ENCODE results near the gene TPGS2. TPM values are rescaled to one million over a fixed set of nuclear protein-coding genes. Genes with fewer than 3 reads are reported as not detected.
"Not testable (repeated sequence)": the region's sequence is repeated elsewhere in the genome, so short reads cannot be mapped to it uniquely, and the experiment has no call there.

The TPGS2 gene
- total RNA-seq: 10 to 100 TPM; 58.8 to 62.6 TPM

- ATAC-seq (replicated peaks in 1 of 2): peak; percentile 89 to 91
- Mint-ChIP-seq H3K9me3 (no peaks in the 10 kb centered on the region), H3K36me3 (ENCODE audit: insufficient read depth in 2 of 2) (peaks cover 3 to 9% of the 10 kb centered on the region in 2 donors), H3K27me3 (ENCODE audit: low read depth) (no peaks in the 10 kb centered on the region), H3K27ac (peak within 1 kb of the TSS; percentile 91), H3K4me3 (peak within 1 kb of the TSS; percentile 83 to 95), H3K4me1 (ENCODE audit: low read depth) (peaks cover 44% of the 10 kb centered on the region)
- peak; percentile 90 to 91 for DNase-seq
Measured at GRCh38 chr18:36828630-36829361, at the start of gene TPGS2, which contains the start of gene KIAA1328. TPGS2 (minus strand) TSS chr18:36829002; CDS start chr18:36828767, 235 bp downstream. KIAA1328 (plus strand) TSS chr18:36829127; CDS start chr18:36829139, 12 bp downstream.

- peaks cover 19 to 21% of the 10 kb centered on the region in 2 donors for H3K36me3 Mint-ChIP-seq (ENCODE audit: insufficient read depth in 2 of 2)
- not testable (repeated sequence) for H3K4me3 Mint-ChIP-seq; H3K27ac Mint-ChIP-seq; H3K9me3 Mint-ChIP-seq; DNase-seq; ATAC-seq (replicated peaks in 1 of 2); H3K27me3 Mint-ChIP-seq (ENCODE audit: low read depth); H3K4me1 Mint-ChIP-seq (ENCODE audit: low read depth)
Measured at GRCh38 chr18:36873826-36874225, 45.0 kb upstream of the TPGS2 start.

- H3K9me3 Mint-ChIP-seq: peaks cover 6% of the 10 kb centered on the region in 2 donors
- ATAC-seq (replicated peaks in 1 of 2) (no peak), DNase-seq (no peak)
- no peak overlapping the region for H3K4me3 Mint-ChIP-seq
- H3K27me3 Mint-ChIP-seq (ENCODE audit: low read depth): no peaks in the 10 kb centered on the region
- H3K27ac Mint-ChIP-seq: no peak overlapping the region
- H3K4me1 Mint-ChIP-seq (ENCODE audit: low read depth): no peaks in the 10 kb centered on the region
- H3K36me3 Mint-ChIP-seq (ENCODE audit: insufficient read depth in 2 of 2): peaks cover 17 to 21% of the 10 kb centered on the region in 2 donors
Measured at GRCh38 chr18:36872329-36872728, 43.5 kb upstream of the TPGS2 start.

GRCh38 chr18:36871801-36872200 lies 43.0 kb upstream of the TPGS2 start:
- H3K27me3 Mint-ChIP-seq (ENCODE audit: low read depth): no peaks in the 10 kb centered on the region
- H3K9me3 Mint-ChIP-seq: peaks cover 3 to 6% of the 10 kb centered on the region in 2 donors
- no peak overlapping the region for H3K4me3 Mint-ChIP-seq
- H3K4me1 Mint-ChIP-seq (ENCODE audit: low read depth): no peaks in the 10 kb centered on the region
- DNase-seq (no peak), ATAC-seq (replicated peaks in 1 of 2) (no peak)
- H3K36me3 Mint-ChIP-seq (ENCODE audit: insufficient read depth in 2 of 2): peaks cover 17 to 19% of the 10 kb centered on the region in 2 donors
- H3K27ac Mint-ChIP-seq: no peak overlapping the region

- ATAC-seq (replicated peaks in 1 of 2) (no peak), DNase-seq (no peak)
- Mint-ChIP-seq H3K4me1 (ENCODE audit: low read depth) (no peaks in the 10 kb centered on the region), H3K27ac (no peak overlapping the region), H3K9me3 (no peaks in the 10 kb centered on the region), H3K27me3 (ENCODE audit: low read depth) (no peaks in the 10 kb centered on the region), H3K36me3 (ENCODE audit: insufficient read depth in 2 of 2) (peaks cover 2% of the 10 kb centered on the region in 2 donors), H3K4me3 (no peak overlapping the region)
Measured at GRCh38 chr18:36867056-36867455, 38.3 kb upstream of the TPGS2 start.

GRCh38 chr18:36862182-36862581 lies 33.4 kb upstream of the TPGS2 start:
- no peak for DNase-seq
- ATAC-seq (replicated peaks in 1 of 2): no peak
- Mint-ChIP-seq H3K9me3 (no peaks in the 10 kb centered on the region), H3K4me1 (ENCODE audit: low read depth) (no peaks in the 10 kb centered on the region), H3K27ac (no peak overlapping the region), H3K36me3 (ENCODE audit: insufficient read depth in 2 of 2) (peaks cover 0 to 2% of the 10 kb centered on the region in 2 donors), H3K27me3 (ENCODE audit: low read depth) (no peaks in the 10 kb centered on the region), H3K4me3 (no peak overlapping the region)

GRCh38 chr18:36856815-36857214 lies 28.0 kb upstream of the TPGS2 start:
- Mint-ChIP-seq H3K4me1 (ENCODE audit: low read depth) (no peaks in the 10 kb centered on the region), H3K36me3 (ENCODE audit: insufficient read depth in 2 of 2) (peaks cover 13 to 15% of the 10 kb centered on the region in 2 donors), H3K4me3 (no peak overlapping the region), H3K27me3 (ENCODE audit: low read depth) (no peaks in the 10 kb centered on the region), H3K27ac (no peak overlapping the region), H3K9me3 (peaks cover 0 to 5% of the 10 kb centered on the region in 2 donors)
- DNase-seq: no peak
- no peak for ATAC-seq (replicated peaks in 1 of 2)

GRCh38 chr18:36851202-36851590 lies 22.4 kb upstream of the TPGS2 start:
- ATAC-seq (replicated peaks in 1 of 2) (no peak), DNase-seq (no peak)
- Mint-ChIP-seq H3K36me3 (ENCODE audit: insufficient read depth in 2 of 2) (peaks cover 11 to 20% of the 10 kb centered on the region in 2 donors), H3K4me1 (ENCODE audit: low read depth) (no peaks in the 10 kb centered on the region), H3K27me3 (ENCODE audit: low read depth) (no peaks in the 10 kb centered on the region), H3K27ac (peak overlapping the region; percentile 24), H3K9me3 (peaks cover 0 to 8% of the 10 kb centered on the region in 2 donors), H3K4me3 (no peak overlapping the region)

GRCh38 chr18:36850527-36851201 lies 21.9 kb upstream of the TPGS2 start:
- Mint-ChIP-seq H3K27me3 (ENCODE audit: low read depth) (no peaks in the 10 kb centered on the region), H3K9me3 (peaks cover 0 to 8% of the 10 kb centered on the region in 2 donors), H3K4me1 (ENCODE audit: low read depth) (no peaks in the 10 kb centered on the region), H3K36me3 (ENCODE audit: insufficient read depth in 2 of 2) (peaks cover 8 to 20% of the 10 kb centered on the region in 2 donors), H3K4me3 (no peak overlapping the region), H3K27ac (peak overlapping the region; percentile 24)
- DNase-seq (peak in 1 of 2 donors; percentile 14), ATAC-seq (replicated peaks in 1 of 2) (peak; percentile 96 to 100)

- no peak for ATAC-seq (replicated peaks in 1 of 2)
- H3K4me3 Mint-ChIP-seq: no peak overlapping the region
- H3K4me1 Mint-ChIP-seq (ENCODE audit: low read depth): no peaks in the 10 kb centered on the region
- peaks cover 0 to 8% of the 10 kb centered on the region in 2 donors for H3K9me3 Mint-ChIP-seq
- no peak for DNase-seq
- no peaks in the 10 kb centered on the region for H3K27me3 Mint-ChIP-seq (ENCODE audit: low read depth)
- H3K27ac Mint-ChIP-seq: no peak overlapping the region
- peaks cover 7 to 20% of the 10 kb centered on the region in 2 donors for H3K36me3 Mint-ChIP-seq (ENCODE audit: insufficient read depth in 2 of 2)
Measured at GRCh38 chr18:36849288-36850006, 20.6 kb upstream of the TPGS2 start.

- no peak for ATAC-seq (replicated peaks in 1 of 2)
- Mint-ChIP-seq H3K27me3 (ENCODE audit: low read depth) (no peaks in the 10 kb centered on the region), H3K27ac (no peak overlapping the region)
Measured at GRCh38 chr18:36848609-36849008, 19.8 kb upstream of the TPGS2 start.

GRCh38 chr18:36843784-36844183 lies 15.0 kb upstream of the TPGS2 start:
- no peaks in the 10 kb centered on the region for H3K4me1 Mint-ChIP-seq (ENCODE audit: low read depth)
- ATAC-seq (replicated peaks in 1 of 2): no peak
- peaks cover 0 to 3% of the 10 kb centered on the region in 2 donors for H3K9me3 Mint-ChIP-seq
- H3K4me3 Mint-ChIP-seq: no peak overlapping the region
- peaks cover 3 to 11% of the 10 kb centered on the region in 2 donors for H3K36me3 Mint-ChIP-seq (ENCODE audit: insufficient read depth in 2 of 2)
- H3K27ac Mint-ChIP-seq: no peak overlapping the region
- no peak for DNase-seq
- H3K27me3 Mint-ChIP-seq (ENCODE audit: low read depth): no peaks in the 10 kb centered on the region

More at GRCh38 chr18:36848609-36849008, 19.8 kb upstream of the TPGS2 start:
- Mint-ChIP-seq H3K4me1 (ENCODE audit: low read depth) (no peaks in the 10 kb centered on the region), H3K36me3 (ENCODE audit: insufficient read depth in 2 of 2) (peaks cover 5 to 20% of the 10 kb centered on the region in 2 donors), H3K4me3 (no peak overlapping the region), H3K9me3 (peaks cover 0 to 8% of the 10 kb centered on the region in 2 donors)
- no peak for DNase-seq

- Mint-ChIP-seq H3K27ac (no peak overlapping the region), H3K4me1 (ENCODE audit: low read depth) (no peaks in the 10 kb centered on the region), H3K9me3 (peaks cover 0 to 3% of the 10 kb centered on the region in 2 donors), H3K27me3 (ENCODE audit: low read depth) (no peaks in the 10 kb centered on the region), H3K36me3 (ENCODE audit: insufficient read depth in 2 of 2) (peaks cover 3 to 15% of the 10 kb centered on the region in 2 donors), H3K4me3 (no peak overlapping the region)
- DNase-seq (no peak), ATAC-seq (replicated peaks in 1 of 2) (no peak)
Measured at GRCh38 chr18:36843199-36843598, 14.4 kb upstream of the TPGS2 start.

Data from activated T-cell treated with anti-CD3 and anti-CD28 coated beads, Interleukin-2, amount 50 U/mL, for 72 hours (primary cell).